ENCODE measurements around the gene RGS9BP. TPM values are rescaled to one million over a fixed set of nuclear protein-coding genes. Genes with fewer than 3 reads are reported as not detected.

Gene RGS9BP
- total and polyA plus RNA-seq, 8 donors = 0.06 to 0.68 (median 0.08) TPM; not detected in 3

- intact Hi-C loops (cut with DNase I) = no loop called here
- DNase-seq = no peak
- TF ChIP-seq CTCF (IDR thresholded peaks at IDR 0.05) = no peak
- no peak for ATAC-seq
- Histone ChIP-seq H3K27me3 (peaks cover 19 to 41% of the 10 kb centered on the region in 2 donors), H3K9me3 (no peaks in the 10 kb centered on the region), H3K36me3 (no peaks in the 10 kb centered on the region), H3K27ac (no peak overlapping the region), H3K4me1 (peaks cover 12 to 41% of the 10 kb centered on the region in 2 donors), H3K4me3 (no peak overlapping the region)
These were observed 2.0 kb downstream of the RGS9BP start for GRCh38 chr19:32677657-32678056.

DNA sequence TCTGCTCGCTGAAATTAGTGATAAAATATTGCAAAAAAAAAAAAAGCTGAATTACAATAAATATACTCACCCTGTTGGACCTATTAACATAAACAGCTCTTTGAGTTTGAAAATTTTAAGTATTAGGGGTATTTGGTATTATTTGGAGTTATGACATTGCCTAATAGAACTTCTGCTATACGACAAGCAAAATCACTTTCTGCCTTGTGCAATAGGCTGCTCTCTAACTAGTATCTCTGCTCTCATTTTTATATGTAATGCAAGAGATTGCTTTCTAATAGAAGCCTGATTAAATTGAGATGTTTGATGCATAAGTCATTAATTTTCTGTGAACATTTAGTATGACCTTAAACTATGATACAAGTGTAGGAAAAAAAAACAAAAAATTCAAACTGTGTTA lies 5.3 kb downstream of the RGS9BP start:
- ATAC-seq (no peak), DNase-seq (no peak)
- H3K9me3 ChIP-seq = no peaks in the 10 kb centered on the region
- no peak overlapping the region for H3K4me3 ChIP-seq
- H3K4me1 ChIP-seq = peaks cover 5 to 16% of the 10 kb centered on the region in 2 donors
- H3K27ac ChIP-seq = no peak overlapping the region
- peaks cover 16 to 36% of the 10 kb centered on the region in 2 donors for H3K27me3 ChIP-seq
- no peak for TF ChIP-seq CTCF (IDR thresholded peaks at IDR 0.05)
- no peaks in the 10 kb centered on the region for H3K36me3 ChIP-seq
- intact Hi-C loops (cut with DNase I) = no loop called here

GRCh38 chr19:32682317-32682716 lies 6.7 kb downstream of the RGS9BP start:
- intact Hi-C loops (cut with DNase I) = no loop called here
- peaks cover 4% of the 10 kb centered on the region in 2 donors for H3K4me1 ChIP-seq
- no peak for DNase-seq
- H3K36me3 ChIP-seq = no peaks in the 10 kb centered on the region
- TF ChIP-seq CTCF (IDR thresholded peaks at IDR 0.05) = no peak
- ATAC-seq = peak; percentile 80
- no peaks in the 10 kb centered on the region for H3K9me3 ChIP-seq
- H3K27me3 ChIP-seq = peaks cover 3 to 23% of the 10 kb centered on the region in 2 donors
- no peak overlapping the region for H3K4me3 ChIP-seq
- no peak overlapping the region for H3K27ac ChIP-seq

GRCh38 chr19:32686847-32687475 lies 11.3 kb downstream of the RGS9BP start:
- Histone ChIP-seq H3K27ac (no peak overlapping the region), H3K4me1 (peaks cover 4 to 15% of the 10 kb centered on the region in 2 donors), H3K27me3 (no peaks in the 10 kb centered on the region), H3K4me3 (no peak overlapping the region), H3K9me3 (no peaks in the 10 kb centered on the region), H3K36me3 (no peaks in the 10 kb centered on the region)
- ATAC-seq (no peak), DNase-seq (no peak)
- no peak for TF ChIP-seq CTCF (IDR thresholded peaks at IDR 0.05)
- intact Hi-C loops (cut with DNase I) = no loop called here

GRCh38 chr19:32687681-32688080 lies 12.0 kb downstream of the RGS9BP start:
- H3K4me1 ChIP-seq = peaks cover 4 to 20% of the 10 kb centered on the region in 2 donors
- TF ChIP-seq CTCF (IDR thresholded peaks at IDR 0.05) = no peak
- ATAC-seq (no peak), DNase-seq (no peak)
- no peaks in the 10 kb centered on the region for H3K36me3 ChIP-seq
- no peaks in the 10 kb centered on the region for H3K27me3 ChIP-seq
- no peak overlapping the region for H3K4me3 ChIP-seq
- H3K27ac ChIP-seq = no peak overlapping the region
- H3K9me3 ChIP-seq = no peaks in the 10 kb centered on the region
- intact Hi-C loops (cut with DNase I) = no loop called here
